Left ventricle myocardium superior (tissue), 1 donor: ENCODE data around the gene BNIP3. TPM values are rescaled to one million over a fixed set of nuclear protein-coding genes. Genes with fewer than 3 reads are reported as not detected.

Experiments
- ATAC-seq: fragments of 200-7000 bp; cut with Tn5 transposase; one replicate; pipeline ENCODE4 v1.9.1; 2020; ENCODE audit warnings: mild to moderate bottlenecking, moderate library complexity
- DNase-seq: peaks from one replicate; pipeline ENCODE4 v3.0.0-alpha.2; 2020
- intact Hi-C: fragments of 100-400 bp; cut with micrococcal nuclease; formaldehyde crosslinking; loops from one replicate; pipeline ENCODE4 v1.11.0; 2022
- long read RNA-seq: library from polyadenylated mRNA; unstranded; transcript quantifications from one replicate; pipeline ENCODE4 v2.0.0, GENCODE V29; 2021
- total RNA-seq: library from RNA; stranded (reverse); fragmentation: NEBNext Ultra II Directional; extraction: Animal tissue kit (Norgen Biotek cat#: 25700); gene quantifications from one replicate; pipeline ENCODE4 v1.2.1, GENCODE V29; 2021
- donor health status: DM: no; HTN: yes; CAD: no; lungs with severe emphysema.

The BNIP3 gene
- 142 TPM for total RNA-seq
- long read RNA-seq, transcript BNIP3-201 (6 exons, 2,861 nt) = major isoform, 598 of 741 reads
- long read RNA-seq, partial matches to known transcripts = 128 of 741 reads
- long read RNA-seq, other reads (novel, unspliced or antisense) = 11 of 741 reads

GRCh38 chr10:131981429-131982184, at the start of gene BNIP3:
TSS of gene BNIP3 (minus strand) at chr10:131981923. CDS start at chr10:131981806, 117 bp downstream.
- intact Hi-C loops = no loop called here
- ATAC-seq (peak; percentile 94), DNase-seq (peak; percentile 99)

GRCh38 chr10:132030898-132031463, 49.3 kb upstream of the BNIP3 start:
- intact Hi-C loops = no loop called here
- ATAC-seq = no peak
- no peak for DNase-seq

GRCh38 chr10:132028706-132029105, 47.0 kb upstream of the BNIP3 start:
- no peak for DNase-seq
- ATAC-seq = no peak
- intact Hi-C loops = no loop called here

- intact Hi-C loops = no loop called here
- DNase-seq = no peak
- ATAC-seq = no peak
Measured at GRCh38 chr10:132027423-132027983, 45.8 kb upstream of the BNIP3 start.

- ATAC-seq (peak; percentile 94), DNase-seq (peak; percentile 91)
- intact Hi-C loops = loop anchor here (5.0 kb wide), 1 partner anchor 136 kb away; no protein-coding TSS in a partner anchor
Measured at GRCh38 chr10:132023092-132023811, 41.5 kb upstream of the BNIP3 start.

GRCh38 chr10:132022241-132022640, 40.5 kb upstream of the BNIP3 start:
- DNase-seq = no peak
- intact Hi-C loops = loop anchor here (5.0 kb wide), 1 partner anchor 135 kb away; no protein-coding TSS in a partner anchor
- ATAC-seq = no peak

GRCh38 chr10:132021504-132022143, 39.9 kb upstream of the BNIP3 start:
- intact Hi-C loops = loop anchor here (5.0 kb wide), 1 partner anchor 134 kb away; no protein-coding TSS in a partner anchor
- DNase-seq = no peak
- ATAC-seq = no peak

GRCh38 chr10:132021046-132021445, 39.3 kb upstream of the BNIP3 start:
- intact Hi-C loops = loop anchor here (5.0 kb wide), 1 partner anchor 134 kb away; no protein-coding TSS in a partner anchor
- ATAC-seq (no peak), DNase-seq (no peak)

GRCh38 chr10:132020456-132020855, 38.7 kb upstream of the BNIP3 start:
- DNase-seq = no peak
- no peak for ATAC-seq
- intact Hi-C loops = loop anchor here (5.0 kb wide), 1 partner anchor 133 kb away; no protein-coding TSS in a partner anchor

- intact Hi-C loops = no loop called here
- no peak for ATAC-seq
- DNase-seq = no peak
Measured at GRCh38 chr10:132019366-132019765, 37.6 kb upstream of the BNIP3 start.

GRCh38 chr10:132018446-132018845, 36.7 kb upstream of the BNIP3 start:
- intact Hi-C loops = no loop called here
- DNase-seq = no peak

GRCh38 chr10:132016514-132016913, 34.8 kb upstream of the BNIP3 start:
- intact Hi-C loops = no loop called here
- ATAC-seq (no peak), DNase-seq (no peak)

More at GRCh38 chr10:132018446-132018845, 36.7 kb upstream of the BNIP3 start:
- ATAC-seq = no peak

- DNase-seq = no peak
- peak; percentile 22 for ATAC-seq
- intact Hi-C loops = no loop called here
Measured at GRCh38 chr10:132011445-132011844, 29.7 kb upstream of the BNIP3 start.

- DNase-seq = peak; percentile 74
- intact Hi-C loops = no loop called here
- peak; percentile 72 for ATAC-seq
Measured at GRCh38 chr10:132011024-132011423, 29.3 kb upstream of the BNIP3 start.

GRCh38 chr10:132010483-132010882, 28.8 kb upstream of the BNIP3 start:
- ATAC-seq (peak; percentile 85), DNase-seq (no peak)
- intact Hi-C loops = no loop called here

GRCh38 chr10:132009575-132009974, 27.9 kb upstream of the BNIP3 start:
- no peak for ATAC-seq
- intact Hi-C loops = no loop called here
- DNase-seq = no peak

GRCh38 chr10:132007681-132008080, 26.0 kb upstream of the BNIP3 start:
- DNase-seq (no peak), ATAC-seq (no peak)
- intact Hi-C loops = no loop called here

GRCh38 chr10:132006966-132007365, 25.2 kb upstream of the BNIP3 start:
- no peak for DNase-seq
- intact Hi-C loops = no loop called here

GRCh38 chr10:132005147-132005546, 23.4 kb upstream of the BNIP3 start:
- DNase-seq (no peak), ATAC-seq (no peak)
- intact Hi-C loops = no loop called here

More at GRCh38 chr10:132006966-132007365, 25.2 kb upstream of the BNIP3 start:
- ATAC-seq = no peak
